ENCODE results near the gene TGFBRAP1.

DNA sequence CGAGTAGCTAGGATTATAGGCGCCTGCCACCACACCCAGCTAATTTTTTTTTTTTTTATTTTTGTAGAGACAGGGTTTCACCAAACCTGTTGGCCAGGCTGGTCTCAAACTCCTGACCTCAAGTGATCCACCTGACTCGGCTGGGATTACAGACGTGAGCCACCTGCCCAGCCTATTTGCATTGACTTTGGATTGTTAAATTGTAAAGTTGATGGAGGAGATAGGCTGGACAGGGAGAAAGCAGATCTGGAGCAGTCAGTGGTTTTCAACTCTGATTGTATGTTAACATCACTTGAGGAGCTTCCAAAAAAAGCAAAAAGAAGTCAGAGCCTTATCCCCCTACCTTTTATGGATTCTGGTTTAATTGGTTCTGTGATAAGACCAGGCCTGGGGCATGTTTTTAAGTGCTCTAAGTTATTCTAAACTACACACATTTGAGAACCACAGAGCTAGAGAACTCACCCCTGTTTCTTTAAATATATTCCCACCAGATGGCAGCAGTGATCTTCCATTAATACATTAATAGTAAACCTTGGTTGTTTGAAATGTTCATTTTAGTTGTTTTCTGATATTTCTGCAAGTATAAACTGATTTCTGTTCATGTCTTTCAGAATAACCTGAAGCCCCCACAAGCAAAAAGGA is 15.3 kb upstream of the TGFBRAP1 start:
- TF ChIP-seq, protein P1, sequence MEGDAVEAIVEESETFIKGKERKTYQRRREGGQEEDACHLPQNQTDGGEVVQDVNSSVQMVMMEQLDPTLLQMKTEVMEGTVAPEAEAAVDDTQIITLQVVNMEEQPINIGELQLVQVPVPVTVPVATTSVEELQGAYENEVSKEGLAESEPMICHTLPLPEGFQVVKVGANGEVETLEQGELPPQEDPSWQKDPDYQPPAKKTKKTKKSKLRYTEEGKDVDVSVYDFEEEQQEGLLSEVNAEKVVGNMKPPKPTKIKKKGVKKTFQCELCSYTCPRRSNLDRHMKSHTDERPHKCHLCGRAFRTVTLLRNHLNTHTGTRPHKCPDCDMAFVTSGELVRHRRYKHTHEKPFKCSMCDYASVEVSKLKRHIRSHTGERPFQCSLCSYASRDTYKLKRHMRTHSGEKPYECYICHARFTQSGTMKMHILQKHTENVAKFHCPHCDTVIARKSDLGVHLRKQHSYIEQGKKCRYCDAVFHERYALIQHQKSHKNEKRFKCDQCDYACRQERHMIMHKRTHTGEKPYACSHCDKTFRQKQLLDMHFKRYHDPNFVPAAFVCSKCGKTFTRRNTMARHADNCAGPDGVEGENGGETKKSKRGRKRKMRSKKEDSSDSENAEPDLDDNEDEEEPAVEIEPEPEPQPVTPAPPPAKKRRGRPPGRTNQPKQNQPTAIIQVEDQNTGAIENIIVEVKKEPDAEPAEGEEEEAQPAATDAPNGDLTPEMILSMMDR (IDR thresholded peaks at IDR 0.05) = peak; percentile 52
- TF ChIP-seq EZH2 (IDR thresholded peaks at IDR 0.05) = no peak
- no peak for TF ChIP-seq EZH2phosphoT487 (IDR thresholded peaks at IDR 0.05)
